SK-N-SH (cell line): ENCODE measurements around the gene MDH1.

Source experiments
- ELF1 ChIP-seq: IDR thresholded peaks from 2 replicates; pipeline ENCODE4 v1.4.0; 2012
- GABPA ChIP-seq: IDR thresholded peaks from 2 replicates; pipeline ENCODE4 v1.4.0; 2012; ENCODE audit warnings: low read depth, mild to moderate bottlenecking
- JUND ChIP-seq: IDR thresholded peaks from 2 replicates; pipeline ENCODE4 v1.4.0; 2012
- NFIC ChIP-seq: IDR thresholded peaks from 2 replicates; pipeline ENCODE4 v1.4.0; 2012; ENCODE audit warnings: borderline replicate concordance
- POLR2AphosphoS5 ChIP-seq: IDR thresholded peaks from 2 replicates; pipeline ENCODE4 v1.6.1; 2012; ENCODE audit warnings: low read depth, low read length
- RAD21 ChIP-seq: IDR thresholded peaks from 2 replicates; pipeline ENCODE4 v1.6.1; 2012; ENCODE audit warnings: mild to moderate bottlenecking, low read length
- RCOR1 ChIP-seq: fragments of 150-350 bp; IDR thresholded peaks from 2 replicates; pipeline ENCODE4 v1.6.1; 2017; ENCODE audit warnings: antibody characterized with exemption, low read length
- SMC3 ChIP-seq: IDR thresholded peaks from 2 replicates; pipeline ENCODE4 v1.6.1; 2012; ENCODE audit warnings: low read depth, low read length, improper control_type of control experiment
- YY1 ChIP-seq: IDR thresholded peaks from 2 replicates; pipeline ENCODE4 v1.4.0; 2012; ENCODE audit warnings: low read depth, mild to moderate bottlenecking
- TF ChIP-seq, protein P1 (sequence below): fragments of 200-600 bp; sonication (generic); IDR thresholded peaks from 2 replicates; pipeline ENCODE4 v1.6.1; 2017; ENCODE audit warnings: antibody characterized with exemption, mild to moderate bottlenecking, moderate library complexity
- TF ChIP-seq, protein P2 (sequence below): IDR thresholded peaks from 2 replicates; pipeline ENCODE4 v1.4.0; 2012; ENCODE audit warnings: low read depth

GRCh38 chr2:63614983-63615945 lies 26.5 kb downstream of the MDH1 start:
- TF ChIP-seq JUND: no peak
- TF ChIP-seq GABPA: no peak
- TF ChIP-seq, protein P1, sequence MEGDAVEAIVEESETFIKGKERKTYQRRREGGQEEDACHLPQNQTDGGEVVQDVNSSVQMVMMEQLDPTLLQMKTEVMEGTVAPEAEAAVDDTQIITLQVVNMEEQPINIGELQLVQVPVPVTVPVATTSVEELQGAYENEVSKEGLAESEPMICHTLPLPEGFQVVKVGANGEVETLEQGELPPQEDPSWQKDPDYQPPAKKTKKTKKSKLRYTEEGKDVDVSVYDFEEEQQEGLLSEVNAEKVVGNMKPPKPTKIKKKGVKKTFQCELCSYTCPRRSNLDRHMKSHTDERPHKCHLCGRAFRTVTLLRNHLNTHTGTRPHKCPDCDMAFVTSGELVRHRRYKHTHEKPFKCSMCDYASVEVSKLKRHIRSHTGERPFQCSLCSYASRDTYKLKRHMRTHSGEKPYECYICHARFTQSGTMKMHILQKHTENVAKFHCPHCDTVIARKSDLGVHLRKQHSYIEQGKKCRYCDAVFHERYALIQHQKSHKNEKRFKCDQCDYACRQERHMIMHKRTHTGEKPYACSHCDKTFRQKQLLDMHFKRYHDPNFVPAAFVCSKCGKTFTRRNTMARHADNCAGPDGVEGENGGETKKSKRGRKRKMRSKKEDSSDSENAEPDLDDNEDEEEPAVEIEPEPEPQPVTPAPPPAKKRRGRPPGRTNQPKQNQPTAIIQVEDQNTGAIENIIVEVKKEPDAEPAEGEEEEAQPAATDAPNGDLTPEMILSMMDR: no peak
- TF ChIP-seq, protein P2, sequence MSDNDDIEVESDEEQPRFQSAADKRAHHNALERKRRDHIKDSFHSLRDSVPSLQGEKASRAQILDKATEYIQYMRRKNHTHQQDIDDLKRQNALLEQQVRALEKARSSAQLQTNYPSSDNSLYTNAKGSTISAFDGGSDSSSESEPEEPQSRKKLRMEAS: no peak
- TF ChIP-seq RAD21: no peak
- TF ChIP-seq SMC3: no peak
- no peak for TF ChIP-seq YY1
- TF ChIP-seq ELF1: no peak
- TF ChIP-seq NFIC: no peak
- TF ChIP-seq POLR2AphosphoS5: no peak
- no peak for TF ChIP-seq RCOR1
